NB4 (cell line): ENCODE results near the gene RABEP2.

Source experiments
- DNase-seq: peaks from one replicate; pipeline ENCODE4 v3.0.0; 2010; ENCODE audit warnings: low read depth
- H3K4me3 ChIP-seq: one replicate; pipeline ENCODE4 v1.5.1; 2011; ENCODE audit warnings: mild to moderate bottlenecking, low read depth, low read length, moderate library complexity
- MYC ChIP-seq: IDR thresholded peaks from 2 replicates; pipeline ENCODE4 v1.6.1; 2011; ENCODE audit warnings: low read depth, low read length
- POLR2A ChIP-seq: IDR thresholded peaks from 2 replicates; pipeline ENCODE4 v1.6.1; 2011; ENCODE audit warnings: mild to moderate bottlenecking; ENCODE audit not compliant: insufficient read length; ENCODE audit errors: extremely low read depth
- TF ChIP-seq, protein P1 (sequence below): IDR thresholded peaks from one replicate; pipeline ENCODE4 v1.5.1; 2012; ENCODE audit warnings: low read depth, low read length
- TF ChIP-seq, protein P2 (sequence below): IDR thresholded peaks from 2 replicates; pipeline ENCODE4 v1.6.1; 2011; ENCODE audit warnings: low read depth, low read length

RABEP2 gene

DNA sequence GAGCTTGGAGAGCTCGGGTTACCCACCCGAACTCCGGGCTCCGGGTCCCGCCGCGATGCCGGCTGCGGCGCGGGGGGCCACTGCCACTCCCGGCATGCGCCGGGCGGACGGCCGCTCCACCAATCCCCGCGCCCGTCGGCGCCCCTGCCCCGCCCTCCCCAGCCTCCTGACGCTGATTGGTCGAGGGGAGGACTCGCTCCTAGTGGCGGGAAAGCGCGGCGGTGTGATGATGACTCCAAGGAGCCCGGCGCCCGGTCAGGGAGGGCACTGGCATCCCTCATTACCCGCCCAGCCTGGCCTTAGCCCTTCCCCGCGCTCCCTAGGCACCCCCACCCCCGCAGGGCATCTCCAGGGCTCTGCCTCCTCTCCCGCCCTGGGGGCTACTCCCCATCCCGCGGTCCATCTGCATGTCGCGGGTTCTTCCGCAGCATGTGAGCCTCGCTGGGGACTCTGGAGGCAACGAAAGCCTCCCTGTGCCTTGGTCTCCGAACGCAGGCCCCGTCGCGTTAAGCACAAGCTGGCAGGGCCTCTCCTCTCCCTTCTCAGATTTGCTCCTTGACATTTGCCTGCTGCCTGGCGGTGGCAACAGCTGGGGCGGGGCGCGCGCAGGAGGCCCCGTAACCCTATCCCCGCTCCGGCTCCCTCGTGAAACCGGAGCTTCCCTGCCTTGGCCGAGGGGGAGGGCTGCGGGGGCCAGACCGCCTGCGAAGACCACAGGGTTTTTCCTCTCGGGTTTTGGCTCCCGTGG lies 45.0 kb downstream of the RABEP2 start:
- DNase-seq = peak; percentile 78
- H3K4me3 ChIP-seq = peak overlapping the region; percentile 62
- TF ChIP-seq, protein P1, sequence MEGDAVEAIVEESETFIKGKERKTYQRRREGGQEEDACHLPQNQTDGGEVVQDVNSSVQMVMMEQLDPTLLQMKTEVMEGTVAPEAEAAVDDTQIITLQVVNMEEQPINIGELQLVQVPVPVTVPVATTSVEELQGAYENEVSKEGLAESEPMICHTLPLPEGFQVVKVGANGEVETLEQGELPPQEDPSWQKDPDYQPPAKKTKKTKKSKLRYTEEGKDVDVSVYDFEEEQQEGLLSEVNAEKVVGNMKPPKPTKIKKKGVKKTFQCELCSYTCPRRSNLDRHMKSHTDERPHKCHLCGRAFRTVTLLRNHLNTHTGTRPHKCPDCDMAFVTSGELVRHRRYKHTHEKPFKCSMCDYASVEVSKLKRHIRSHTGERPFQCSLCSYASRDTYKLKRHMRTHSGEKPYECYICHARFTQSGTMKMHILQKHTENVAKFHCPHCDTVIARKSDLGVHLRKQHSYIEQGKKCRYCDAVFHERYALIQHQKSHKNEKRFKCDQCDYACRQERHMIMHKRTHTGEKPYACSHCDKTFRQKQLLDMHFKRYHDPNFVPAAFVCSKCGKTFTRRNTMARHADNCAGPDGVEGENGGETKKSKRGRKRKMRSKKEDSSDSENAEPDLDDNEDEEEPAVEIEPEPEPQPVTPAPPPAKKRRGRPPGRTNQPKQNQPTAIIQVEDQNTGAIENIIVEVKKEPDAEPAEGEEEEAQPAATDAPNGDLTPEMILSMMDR = no peak
- TF ChIP-seq, protein P2, sequence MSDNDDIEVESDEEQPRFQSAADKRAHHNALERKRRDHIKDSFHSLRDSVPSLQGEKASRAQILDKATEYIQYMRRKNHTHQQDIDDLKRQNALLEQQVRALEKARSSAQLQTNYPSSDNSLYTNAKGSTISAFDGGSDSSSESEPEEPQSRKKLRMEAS = no peak
- no peak for TF ChIP-seq MYC
- no peak for TF ChIP-seq POLR2A

DNA sequence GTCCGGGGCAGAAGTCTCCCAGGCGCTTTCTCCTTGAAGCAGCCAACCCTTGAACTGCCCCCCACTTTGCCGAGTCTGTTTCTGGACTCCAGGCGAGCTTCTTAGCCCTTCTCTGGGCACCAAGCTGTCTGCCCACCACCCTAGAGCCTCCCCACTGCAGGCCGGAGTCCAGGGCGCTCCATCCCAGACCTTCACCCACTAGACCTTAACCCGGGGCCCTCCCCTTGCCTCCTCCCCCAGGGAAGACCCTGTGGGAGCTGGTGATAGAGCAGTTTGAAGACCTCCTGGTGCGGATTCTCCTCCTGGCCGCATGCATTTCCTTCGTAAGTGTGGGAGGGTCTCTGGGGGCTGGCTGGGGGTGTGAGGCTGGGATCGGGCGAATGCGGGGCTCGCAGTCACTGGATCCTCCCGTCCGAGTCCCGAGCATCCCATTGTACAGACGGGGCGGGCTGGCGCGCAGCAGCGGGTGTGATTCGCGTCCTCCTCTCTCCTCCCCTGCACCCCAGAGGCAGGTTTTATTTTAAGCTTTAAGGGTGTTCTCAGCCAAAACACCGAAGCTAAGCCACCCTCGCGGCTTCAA lies 45.7 kb downstream of the RABEP2 start:
- H3K4me3 ChIP-seq = peak overlapping the region; percentile 62
- no peak for DNase-seq
- no peak for TF ChIP-seq MYC
- TF ChIP-seq POLR2A = no peak

DNA sequence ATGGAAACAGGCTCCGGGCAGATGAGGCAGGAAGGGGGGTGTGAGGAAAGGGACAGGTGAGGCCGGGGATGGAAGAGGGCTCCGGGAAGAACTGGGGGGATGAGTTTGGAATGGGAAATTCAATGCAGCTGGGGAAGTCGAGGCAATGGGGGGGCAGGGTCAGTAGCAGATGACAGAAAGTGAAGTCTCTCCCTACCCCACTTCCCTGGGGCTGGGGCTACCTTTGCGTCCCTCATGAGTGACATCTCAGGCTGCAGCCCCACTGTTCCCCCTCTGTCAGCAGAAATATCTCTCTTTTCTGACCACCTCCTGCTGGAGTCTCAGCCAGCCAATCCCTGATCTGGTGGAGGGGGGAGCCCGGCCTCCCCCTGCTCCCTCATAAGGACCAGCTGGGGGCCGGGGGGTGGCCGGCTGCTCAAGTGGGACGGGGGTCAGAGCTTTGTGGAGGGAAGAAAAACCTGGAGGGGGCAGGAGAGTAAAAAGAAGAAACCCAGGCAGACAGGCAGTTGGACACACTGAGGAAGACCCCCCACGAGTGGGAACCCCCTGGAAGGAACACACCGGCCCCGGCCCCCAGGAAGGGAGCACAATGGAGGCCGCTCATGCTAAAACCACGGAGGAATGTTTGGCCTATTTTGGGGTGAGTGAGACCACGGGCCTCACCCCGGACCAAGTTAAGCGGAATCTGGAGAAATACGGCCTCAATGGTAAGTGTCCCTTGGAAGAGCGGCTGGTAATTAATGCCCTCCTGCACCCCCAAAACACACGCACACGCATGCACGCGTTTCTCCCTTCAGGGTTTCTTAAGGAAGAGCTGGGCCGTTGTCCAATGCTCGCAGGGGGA lies 46.7 kb downstream of the RABEP2 start, which contains the start of gene ATP2A1:
Gene ATP2A1, plus strand, starts transcription at position 406 of the 844 bp plus-strand sequence. Its CDS starts 184 bp downstream, at position 590.
- H3K4me3 ChIP-seq = peak within 1 kb of the TSS; percentile 62
- TF ChIP-seq, protein P1 = no peak
- no peak for TF ChIP-seq POLR2A
- TF ChIP-seq, protein P2 = no peak
- TF ChIP-seq MYC = no peak
- DNase-seq = no peak

DNA sequence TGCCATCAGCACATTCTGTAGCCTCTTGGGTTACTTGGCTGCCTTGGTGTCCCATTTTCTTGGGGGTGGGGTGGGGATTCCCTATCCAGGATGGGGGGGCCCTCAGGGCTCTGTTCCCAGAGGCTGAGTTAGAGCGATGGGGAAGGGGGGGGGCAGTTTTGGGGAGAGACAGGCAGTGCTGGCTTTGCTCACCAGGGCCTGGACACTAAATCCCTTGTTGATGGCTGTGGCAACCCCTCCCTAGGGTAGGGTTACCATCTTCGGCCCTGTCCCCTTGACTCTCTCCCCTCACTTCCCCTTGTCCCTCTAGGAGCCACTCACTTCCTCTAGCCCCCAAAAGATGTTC lies 47.4 kb downstream of the RABEP2 start:
- no peak for DNase-seq
- H3K4me3 ChIP-seq = no peak overlapping the region
- TF ChIP-seq, protein P2 = no peak
- TF ChIP-seq, protein P1 = no peak
- no peak for TF ChIP-seq MYC
- no peak for TF ChIP-seq POLR2A

DNA sequence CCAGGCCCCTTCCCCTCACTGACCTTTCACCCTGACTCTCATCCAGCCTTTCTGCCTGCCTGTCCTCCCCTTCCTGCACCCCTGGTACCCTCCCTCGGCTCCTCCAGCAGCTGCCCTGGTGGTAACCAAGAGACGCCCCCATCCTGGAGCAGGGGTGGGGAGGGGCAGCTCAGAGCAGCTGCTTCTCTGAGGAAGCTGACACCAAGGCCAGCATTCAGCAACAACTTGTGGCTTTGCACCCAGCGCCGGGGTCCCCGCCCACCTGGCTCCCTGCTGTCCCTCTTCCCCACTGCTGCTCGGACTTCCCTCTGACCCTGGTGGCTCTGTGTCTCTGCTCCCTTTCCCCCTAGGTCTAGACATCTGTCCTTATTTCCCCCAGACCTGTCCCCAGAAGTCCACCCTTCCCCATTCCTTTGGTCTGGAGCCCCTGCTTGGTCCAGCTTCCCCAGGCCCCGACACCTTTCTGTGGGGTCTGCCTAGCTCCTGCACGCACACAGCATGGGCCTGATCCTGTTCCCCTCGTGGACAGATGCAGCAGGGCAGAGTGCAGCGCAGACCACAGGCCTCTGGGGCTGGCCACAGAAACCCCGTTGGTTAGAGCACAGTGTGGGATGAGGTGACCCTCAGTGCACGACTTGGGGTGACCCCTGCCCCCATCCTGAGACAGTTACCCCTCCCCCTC lies 47.9 kb downstream of the RABEP2 start:
- no peak overlapping the region for H3K4me3 ChIP-seq
- peak; percentile 79 for DNase-seq
- TF ChIP-seq MYC (no peak), POLR2A (no peak)
- TF ChIP-seq, protein P1 = no peak

DNA sequence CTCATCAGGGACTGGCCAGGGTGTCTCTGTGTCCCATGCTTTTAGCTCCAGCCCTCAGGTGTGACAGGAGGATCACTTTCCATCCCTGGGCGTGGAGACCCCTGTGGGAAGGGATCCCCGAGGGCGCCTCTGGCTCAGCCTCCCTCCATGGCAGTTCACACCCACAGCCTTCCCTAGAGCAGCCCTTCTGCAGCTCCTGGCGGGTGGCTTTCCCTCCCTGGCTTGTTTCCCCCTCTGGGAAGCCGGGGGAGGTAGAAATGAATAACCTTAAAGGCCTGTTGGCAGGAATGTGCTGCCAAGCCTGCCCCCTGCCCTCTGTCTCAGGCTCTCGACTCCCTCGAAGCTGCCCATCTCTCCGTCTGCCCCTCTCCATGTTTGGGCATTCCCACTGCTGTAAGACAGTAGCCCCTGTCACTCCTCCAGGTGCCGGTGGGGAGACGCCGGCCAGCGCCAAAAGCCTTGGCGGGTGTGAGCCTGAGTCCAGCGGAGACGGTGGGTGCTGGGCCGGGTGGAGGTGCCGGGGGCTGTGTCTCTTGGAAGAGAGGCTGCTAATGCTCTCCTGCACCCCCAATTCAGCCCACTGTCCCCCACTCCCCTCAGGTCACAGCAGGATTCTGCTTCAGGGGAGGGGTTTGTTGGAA lies 48.9 kb downstream of the RABEP2 start:
- no peak for DNase-seq
- no peak overlapping the region for H3K4me3 ChIP-seq
- TF ChIP-seq, protein P2 = no peak
- TF ChIP-seq, protein P1 = no peak
- TF ChIP-seq MYC (no peak), POLR2A (no peak)
